Neutrophil (primary cell): ENCODE measurements around the gene ABCG5.

Experiments
- H3K27ac ChIP-seq: fragments of 200-600 bp; sonication (generic); 2 replicates; pipeline ENCODE4 v1.5.1; 2016; ENCODE audit warnings: mild to moderate bottlenecking, moderate library complexity
- H3K27me3 ChIP-seq: fragments of 200-600 bp; sonication (generic); 2 replicates; pipeline ENCODE4 v1.6.0; 2016; ENCODE audit warnings: mild to moderate bottlenecking
- H3K36me3 ChIP-seq: fragments of 200-600 bp; sonication (generic); 2 replicates; pipeline ENCODE4 v1.5.1; 2017
- H3K4me1 ChIP-seq, 2 experiments: fragments of 200-600 bp in 1 of 2; sonication (generic) in 1 of 2; 1 replicate in 1 of 2; 2 replicates in 1 of 2; pipeline versions ENCODE4 v1.5.1 to v1.6.1; 2013 to 2016; ENCODE audit warnings: low read depth in 1 of 2, low read length in 1 of 2, mild to moderate bottlenecking in 1 of 2, moderate library complexity in 1 of 2; ENCODE audit not compliant: control insufficient read depth in 1 of 2, insufficient read depth in 1 of 2
- H3K4me3 ChIP-seq, 2 experiments: fragments of 200-600 bp in 1 of 2; sonication (generic) in 1 of 2; 1 replicate in 1 of 2; 2 replicates in 1 of 2; pipeline ENCODE4 v1.5.1; 2013 to 2016; ENCODE audit warnings: low read depth in 1 of 2, low read length in 1 of 2, mild to moderate bottlenecking in 1 of 2, moderate library complexity in 1 of 2
- H3K9me3 ChIP-seq: fragments of 200-600 bp; sonication (generic); 2 replicates; pipeline ENCODE4 v1.5.1; 2016
- TF ChIP-seq, protein P1 (sequence below): fragments of 200-600 bp; sonication (generic); IDR thresholded peaks from 2 replicates; pipeline ENCODE4 v1.5.1; 2016; ENCODE audit warnings: antibody characterized with exemption

Gene ABCG5

DNA sequence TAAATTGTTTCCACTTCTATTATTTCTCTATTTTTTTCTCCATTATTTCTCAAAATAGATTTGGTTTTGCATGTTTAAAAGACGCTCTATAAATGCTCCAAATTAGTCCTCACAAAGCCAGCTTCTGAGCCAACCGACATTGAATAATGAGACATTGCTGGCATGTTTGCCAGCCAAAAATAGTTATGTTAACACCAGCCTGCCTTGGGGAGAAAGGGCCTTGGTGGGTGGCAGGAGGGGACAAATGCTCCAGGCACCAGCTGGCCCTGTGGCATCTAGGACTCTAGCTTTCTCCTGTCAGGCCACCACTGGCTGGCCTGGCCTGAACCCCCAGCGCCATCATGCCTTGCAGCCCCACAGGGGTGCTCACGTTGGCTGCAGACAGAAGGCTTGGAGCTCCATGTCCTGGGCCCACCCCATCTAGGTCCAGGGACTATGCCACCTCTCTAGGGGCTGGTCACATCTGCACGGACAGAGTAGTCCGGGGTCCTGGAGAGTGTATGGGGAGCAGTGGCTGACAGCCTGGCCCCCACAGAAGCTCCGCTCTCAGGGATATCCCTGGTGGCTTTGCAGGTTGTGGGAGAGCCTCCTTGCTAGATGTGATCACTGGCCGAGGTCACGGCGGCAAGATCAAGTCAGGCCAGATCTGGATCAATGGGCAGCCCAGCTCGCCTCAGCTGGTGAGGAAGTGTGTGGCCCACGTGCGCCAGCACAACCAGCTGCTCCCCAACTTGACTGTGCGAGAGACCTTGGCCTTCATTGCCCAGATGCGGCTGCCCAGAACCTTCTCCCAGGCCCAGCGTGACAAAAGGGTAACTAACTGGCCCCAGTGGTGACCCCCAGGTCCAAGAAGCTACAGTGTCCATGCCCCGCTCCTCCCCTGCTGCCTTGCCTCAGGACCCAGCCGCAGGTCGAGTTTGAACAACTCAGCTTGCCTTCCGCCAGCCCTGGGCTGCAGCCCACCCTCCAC is 12.7 kb upstream of the ABCG5 start:
- TF ChIP-seq, protein P1, sequence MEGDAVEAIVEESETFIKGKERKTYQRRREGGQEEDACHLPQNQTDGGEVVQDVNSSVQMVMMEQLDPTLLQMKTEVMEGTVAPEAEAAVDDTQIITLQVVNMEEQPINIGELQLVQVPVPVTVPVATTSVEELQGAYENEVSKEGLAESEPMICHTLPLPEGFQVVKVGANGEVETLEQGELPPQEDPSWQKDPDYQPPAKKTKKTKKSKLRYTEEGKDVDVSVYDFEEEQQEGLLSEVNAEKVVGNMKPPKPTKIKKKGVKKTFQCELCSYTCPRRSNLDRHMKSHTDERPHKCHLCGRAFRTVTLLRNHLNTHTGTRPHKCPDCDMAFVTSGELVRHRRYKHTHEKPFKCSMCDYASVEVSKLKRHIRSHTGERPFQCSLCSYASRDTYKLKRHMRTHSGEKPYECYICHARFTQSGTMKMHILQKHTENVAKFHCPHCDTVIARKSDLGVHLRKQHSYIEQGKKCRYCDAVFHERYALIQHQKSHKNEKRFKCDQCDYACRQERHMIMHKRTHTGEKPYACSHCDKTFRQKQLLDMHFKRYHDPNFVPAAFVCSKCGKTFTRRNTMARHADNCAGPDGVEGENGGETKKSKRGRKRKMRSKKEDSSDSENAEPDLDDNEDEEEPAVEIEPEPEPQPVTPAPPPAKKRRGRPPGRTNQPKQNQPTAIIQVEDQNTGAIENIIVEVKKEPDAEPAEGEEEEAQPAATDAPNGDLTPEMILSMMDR: no peak
- no peaks in the 10 kb centered on the region for H3K4me1 ChIP-seq
- no peak overlapping the region for H3K27ac ChIP-seq
- no peak overlapping the region for H3K4me3 ChIP-seq
- H3K27me3 ChIP-seq: peaks cover 21% of the 10 kb centered on the region
- H3K9me3 ChIP-seq: no peaks in the 10 kb centered on the region
- H3K36me3 ChIP-seq: no peaks in the 10 kb centered on the region

DNA sequence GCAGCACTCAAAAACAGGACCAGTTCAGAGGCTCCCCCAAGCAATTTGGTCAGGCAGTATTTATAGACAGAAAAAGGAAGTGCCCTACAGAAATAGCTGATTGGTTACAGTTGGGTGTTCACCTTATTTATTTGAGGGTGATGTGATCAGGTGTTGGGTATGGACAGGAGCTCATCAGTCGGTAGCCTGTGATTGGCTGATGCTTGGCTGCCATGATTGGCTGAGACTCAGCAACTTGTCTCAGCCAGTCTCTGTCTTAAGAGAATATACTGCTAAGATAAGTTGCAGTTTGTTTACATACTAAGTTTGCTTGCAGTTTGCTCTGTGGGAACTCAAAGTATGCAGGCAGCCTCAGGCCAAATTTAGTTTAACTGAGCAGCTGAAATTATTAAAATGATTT is 9.6 kb upstream of the ABCG5 start:
- no peaks in the 10 kb centered on the region for H3K9me3 ChIP-seq
- H3K27ac ChIP-seq: no peak overlapping the region
- H3K4me3 ChIP-seq: no peak overlapping the region
- TF ChIP-seq, protein P1: no peak
- H3K27me3 ChIP-seq: no peaks in the 10 kb centered on the region
- no peaks in the 10 kb centered on the region for H3K36me3 ChIP-seq
- H3K4me1 ChIP-seq: no peaks in the 10 kb centered on the region

DNA sequence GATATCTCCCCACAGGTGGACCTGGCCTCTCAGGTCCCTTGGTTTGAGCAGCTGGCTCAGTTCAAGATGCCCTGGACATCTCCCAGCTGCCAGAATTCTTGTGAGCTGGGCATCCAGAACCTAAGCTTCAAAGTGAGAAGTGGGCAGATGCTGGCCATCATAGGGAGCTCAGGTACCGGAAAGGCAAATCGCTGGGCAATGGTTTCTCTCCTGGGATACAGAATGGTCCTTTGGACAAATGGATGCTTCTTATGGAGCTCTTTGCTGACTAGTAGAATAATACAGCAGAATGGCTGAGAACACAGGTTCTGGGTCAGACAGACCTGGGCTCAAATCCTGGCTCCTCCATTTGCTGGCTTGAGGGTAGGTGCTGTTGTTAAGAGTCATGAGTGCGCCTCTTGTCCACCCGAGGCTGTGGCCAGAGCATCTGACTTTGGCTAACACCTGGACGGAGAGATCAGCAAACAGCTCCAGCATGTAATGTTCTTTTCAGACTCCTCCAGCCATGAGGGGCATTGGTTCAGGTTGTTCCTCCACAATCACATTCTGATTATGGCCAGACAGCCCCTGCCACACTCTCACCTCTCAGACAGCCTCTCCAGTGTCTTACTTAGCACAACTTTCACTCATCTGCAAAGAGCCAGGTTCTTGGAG is 7.6 kb upstream of the ABCG5 start:
- Histone ChIP-seq H3K27me3 (peaks cover 5% of the 10 kb centered on the region), H3K4me3 (no peak overlapping the region), H3K27ac (no peak overlapping the region), H3K9me3 (no peaks in the 10 kb centered on the region), H3K36me3 (no peaks in the 10 kb centered on the region), H3K4me1 (no peaks in the 10 kb centered on the region)
- TF ChIP-seq, protein P1: no peak

DNA sequence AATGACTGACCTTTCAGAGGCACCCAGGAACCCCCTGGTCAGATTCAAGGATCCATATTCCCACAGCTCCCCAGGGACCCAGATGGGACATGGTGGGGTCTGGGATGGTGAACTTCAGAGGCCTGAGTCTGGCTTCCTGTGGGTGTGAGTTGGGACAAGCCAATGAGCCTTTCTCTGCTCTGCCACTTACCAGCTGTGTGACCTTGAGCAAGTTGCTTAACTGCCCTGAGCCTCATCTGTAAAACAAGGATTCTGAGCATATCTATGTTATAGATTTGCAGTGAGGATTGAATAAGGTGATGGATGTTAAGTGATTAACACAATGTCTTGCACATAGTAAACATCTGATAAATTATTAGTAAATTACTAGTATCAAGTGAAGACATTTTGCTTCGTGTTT is 6.5 kb upstream of the ABCG5 start:
- H3K27ac ChIP-seq: no peak overlapping the region
- H3K9me3 ChIP-seq: no peaks in the 10 kb centered on the region
- no peaks in the 10 kb centered on the region for H3K36me3 ChIP-seq
- TF ChIP-seq, protein P1: no peak
- H3K4me1 ChIP-seq: no peaks in the 10 kb centered on the region
- no peak overlapping the region for H3K4me3 ChIP-seq
- H3K27me3 ChIP-seq: peaks cover 5% of the 10 kb centered on the region

DNA sequence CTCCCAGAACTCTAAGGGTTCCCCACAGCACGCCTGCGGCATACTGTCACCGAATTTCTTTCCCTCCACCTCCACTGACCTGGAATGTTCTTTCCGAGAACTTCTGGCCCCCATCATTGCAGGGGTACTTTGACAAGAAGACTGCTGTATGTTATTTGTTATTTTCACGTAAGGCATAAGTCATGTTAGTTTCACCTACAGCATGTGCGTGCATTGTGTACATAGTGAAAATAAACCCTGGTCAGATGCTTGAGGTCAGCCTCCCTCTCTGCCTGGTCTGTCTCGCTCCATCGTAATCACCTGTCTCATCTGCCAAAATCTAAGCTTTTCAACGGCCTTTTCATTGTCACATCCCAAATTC is 4.2 kb upstream of the ABCG5 start:
- Histone ChIP-seq H3K27me3 (peaks cover 5% of the 10 kb centered on the region), H3K9me3 (no peaks in the 10 kb centered on the region), H3K4me1 (no peaks in the 10 kb centered on the region), H3K4me3 (no peak overlapping the region), H3K27ac (no peak overlapping the region), H3K36me3 (no peaks in the 10 kb centered on the region)
- TF ChIP-seq, protein P1: no peak
